GM10248 (cell line): ENCODE results near the gene KIZ.
A peak's percentile ranks its signal among the peaks of the same experiment; 100 is the strongest.

Experiments used
- CTCF ChIA-PET: fragments of 300-600 bp; sonication (Branson Sonifier 250); formaldehyde crosslinking; extraction: SDS; loops from one replicate; lab custom pipeline; 2021; ENCODE audit warnings: antibody characterized with exemption; lab: Yijun Ruan, JAX
- POLR2A ChIA-PET: fragments of 350-650 bp; sonication (Branson Sonifier 250); formaldehyde crosslinking; extraction: SDS; loops from one replicate; lab custom pipeline; 2020; ENCODE audit warnings: antibody characterized with exemption; lab: Yijun Ruan, JAX
- DNase-seq: peaks from one replicate; pipeline ENCODE4 v3.0.0; 2012; ENCODE audit errors: extremely low spot score
- CTCF ChIP-seq: IDR thresholded peaks from 2 replicates; pipeline ENCODE4 v1.5.1; 2012; ENCODE audit warnings: mild to moderate bottlenecking, low read depth; ENCODE audit errors: extremely low read depth, missing control alignments, control extremely low read depth

KIZ gene

GRCh38 chr20:21279706-21280521 is 154.0 kb downstream of the KIZ start:
- TF ChIP-seq CTCF = no peak
- CTCF ChIA-PET = interaction anchor here (0.9 to 1.3 kb wide), 2 partner anchors 33 to 44 kb away, joined by 3 to 6 read pairs; no protein-coding TSS in a partner anchor
- POLR2A ChIA-PET = no interaction called here
- no peak for DNase-seq

GRCh38 chr20:21280522-21281016 is 154.7 kb downstream of the KIZ start:
- DNase-seq = peak; percentile 48
- ChIA-PET CTCF (no interaction called here), POLR2A (no interaction called here)
- no peak for TF ChIP-seq CTCF

GRCh38 chr20:21286775-21287174 is 160.9 kb downstream of the KIZ start:
- DNase-seq = no peak
- ChIA-PET POLR2A (no interaction called here), CTCF (interaction anchor here (1.0 kb wide), 1 partner anchor 15 kb away, joined by 3 read pairs; no protein-coding TSS in a partner anchor)
- no peak for TF ChIP-seq CTCF

GRCh38 chr20:21288587-21289370 is 162.9 kb downstream of the KIZ start:
- TF ChIP-seq CTCF = no peak
- DNase-seq = no peak
- ChIA-PET CTCF (interaction anchor here (1.0 to 2.1 kb wide), 2 partner anchors 14 to 15 kb away, joined by 3 to 5 read pairs; no protein-coding TSS in a partner anchor), POLR2A (no interaction called here)

GRCh38 chr20:21289651-21290050 is 163.8 kb downstream of the KIZ start:
- CTCF ChIA-PET = interaction anchor here (1.0 to 2.1 kb wide), 2 partner anchors 13 to 16 kb away, joined by 3 to 5 read pairs; no protein-coding TSS in a partner anchor
- DNase-seq = no peak

More at GRCh38 chr20:21289651-21290050, 163.8 kb downstream of the KIZ start:
- TF ChIP-seq CTCF = no peak
- POLR2A ChIA-PET = no interaction called here
